ENCODE results near the gene CD83. TPM values are rescaled to one million over a fixed set of nuclear protein-coding genes. Genes with fewer than 3 reads are reported as not detected.

Gene CD83
- total RNA-seq, 4 donors from 2014 or later = 0.82 to 4.8 (median 2.1) TPM

DNA sequence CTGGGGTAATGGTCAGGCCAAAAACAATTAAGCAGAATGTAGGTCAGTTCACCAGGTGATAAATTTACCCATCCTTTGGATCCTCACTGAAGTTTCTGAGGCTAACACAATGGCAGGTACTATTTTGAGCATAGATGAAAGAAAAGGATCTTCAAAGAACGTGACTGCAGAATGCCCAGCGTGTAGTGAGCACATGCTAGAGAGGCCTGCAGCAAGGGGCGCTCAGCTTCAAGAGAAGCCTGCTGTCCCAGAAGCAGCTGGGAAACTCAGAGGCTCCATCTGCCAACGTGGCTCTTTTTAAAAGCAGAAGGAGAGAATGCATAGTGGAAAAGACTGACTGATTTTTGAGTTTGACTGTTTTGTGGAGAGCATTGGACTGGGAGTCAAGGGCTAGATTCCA lies 57.4 kb downstream of the CD83 start:
- WGBS, 2 donors (ENCODE audit: low coverage in 1 of 2) = 93 to 100% methylated on average over 2 to 4 of the region's 4 CpGs
- peaks cover 6 to 11% of the 10 kb centered on the region in 2 donors for H3K9me3 ChIP-seq
- TF ChIP-seq EP300 (IDR thresholded peaks at IDR 0.05; ENCODE audit: low read depth) = no peak
- TF ChIP-seq, protein P1, sequence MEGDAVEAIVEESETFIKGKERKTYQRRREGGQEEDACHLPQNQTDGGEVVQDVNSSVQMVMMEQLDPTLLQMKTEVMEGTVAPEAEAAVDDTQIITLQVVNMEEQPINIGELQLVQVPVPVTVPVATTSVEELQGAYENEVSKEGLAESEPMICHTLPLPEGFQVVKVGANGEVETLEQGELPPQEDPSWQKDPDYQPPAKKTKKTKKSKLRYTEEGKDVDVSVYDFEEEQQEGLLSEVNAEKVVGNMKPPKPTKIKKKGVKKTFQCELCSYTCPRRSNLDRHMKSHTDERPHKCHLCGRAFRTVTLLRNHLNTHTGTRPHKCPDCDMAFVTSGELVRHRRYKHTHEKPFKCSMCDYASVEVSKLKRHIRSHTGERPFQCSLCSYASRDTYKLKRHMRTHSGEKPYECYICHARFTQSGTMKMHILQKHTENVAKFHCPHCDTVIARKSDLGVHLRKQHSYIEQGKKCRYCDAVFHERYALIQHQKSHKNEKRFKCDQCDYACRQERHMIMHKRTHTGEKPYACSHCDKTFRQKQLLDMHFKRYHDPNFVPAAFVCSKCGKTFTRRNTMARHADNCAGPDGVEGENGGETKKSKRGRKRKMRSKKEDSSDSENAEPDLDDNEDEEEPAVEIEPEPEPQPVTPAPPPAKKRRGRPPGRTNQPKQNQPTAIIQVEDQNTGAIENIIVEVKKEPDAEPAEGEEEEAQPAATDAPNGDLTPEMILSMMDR (IDR thresholded peaks at IDR 0.05) = no peak
- no peak for TF ChIP-seq POLR2A (IDR thresholded peaks at IDR 0.05)
- no peaks in the 10 kb centered on the region for H3K27me3 ChIP-seq
- no peak for DNase-seq
- intact Hi-C loops (cut with DNase I; ENCODE audit: low total_unique reads) = no loop called here
- no peak overlapping the region for H3K4me3 ChIP-seq
- no peaks in the 10 kb centered on the region for H3K36me3 ChIP-seq
- H3K27ac ChIP-seq = no peak overlapping the region
- peaks cover 0 to 8% (median 3%) of the 10 kb centered on the region in 4 donors for H3K4me1 ChIP-seq
- in situ Hi-C loops (cut with MboI; ENCODE audit: low pct_ligation_motif_present in 1 of 4, low pct_unique_long_range_greater_than_20kb in 1 of 4, low sequenced_read_pairs in 3 of 4) = no loop called here

DNA sequence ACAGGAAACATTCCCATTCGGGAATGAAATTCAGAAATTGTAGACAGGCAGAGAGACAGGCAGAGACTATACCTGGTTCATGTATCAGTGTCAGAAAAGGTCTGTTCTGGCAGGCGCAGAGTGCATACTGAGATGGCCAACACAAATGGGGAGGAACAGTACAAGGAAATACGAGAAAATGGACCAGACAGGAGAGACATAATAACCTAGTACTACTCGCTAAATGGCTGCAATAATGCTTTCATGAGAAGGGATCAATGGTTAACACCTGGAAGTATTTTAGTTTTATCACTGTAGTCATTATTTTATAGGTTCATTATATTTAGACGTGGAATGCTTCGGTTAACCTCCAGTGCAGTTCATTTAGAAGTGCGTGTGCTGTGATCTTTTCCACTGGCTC lies 58.9 kb downstream of the CD83 start:
- intact Hi-C loops (cut with DNase I; ENCODE audit: low total_unique reads) (no loop called here), in situ Hi-C loops (cut with MboI; ENCODE audit: low pct_ligation_motif_present in 1 of 4, low pct_unique_long_range_greater_than_20kb in 1 of 4, low sequenced_read_pairs in 3 of 4) (no loop called here)
- Histone ChIP-seq H3K27ac (peak overlapping the region in 2 of 4 donors; percentile 8 to 46), H3K4me1 (peaks cover 0 to 8% (median 3%) of the 10 kb centered on the region in 4 donors), H3K9me3 (no peaks in the 10 kb centered on the region), H3K36me3 (no peaks in the 10 kb centered on the region), H3K4me3 (no peak overlapping the region), H3K27me3 (no peaks in the 10 kb centered on the region)
- TF ChIP-seq EP300 (IDR thresholded peaks at IDR 0.05; ENCODE audit: low read depth) (no peak), POLR2A (IDR thresholded peaks at IDR 0.05) (no peak), POLR2AphosphoS5 (IDR thresholded peaks at IDR 0.05) (no peak)
- TF ChIP-seq, protein P1 (IDR thresholded peaks at IDR 0.05) = no peak
- WGBS, 2 donors (ENCODE audit: low coverage in 1 of 2) = 42 to 65% methylated on average over 6 to 7 of the region's 7 CpGs
- DNase-seq = no peak

DNA sequence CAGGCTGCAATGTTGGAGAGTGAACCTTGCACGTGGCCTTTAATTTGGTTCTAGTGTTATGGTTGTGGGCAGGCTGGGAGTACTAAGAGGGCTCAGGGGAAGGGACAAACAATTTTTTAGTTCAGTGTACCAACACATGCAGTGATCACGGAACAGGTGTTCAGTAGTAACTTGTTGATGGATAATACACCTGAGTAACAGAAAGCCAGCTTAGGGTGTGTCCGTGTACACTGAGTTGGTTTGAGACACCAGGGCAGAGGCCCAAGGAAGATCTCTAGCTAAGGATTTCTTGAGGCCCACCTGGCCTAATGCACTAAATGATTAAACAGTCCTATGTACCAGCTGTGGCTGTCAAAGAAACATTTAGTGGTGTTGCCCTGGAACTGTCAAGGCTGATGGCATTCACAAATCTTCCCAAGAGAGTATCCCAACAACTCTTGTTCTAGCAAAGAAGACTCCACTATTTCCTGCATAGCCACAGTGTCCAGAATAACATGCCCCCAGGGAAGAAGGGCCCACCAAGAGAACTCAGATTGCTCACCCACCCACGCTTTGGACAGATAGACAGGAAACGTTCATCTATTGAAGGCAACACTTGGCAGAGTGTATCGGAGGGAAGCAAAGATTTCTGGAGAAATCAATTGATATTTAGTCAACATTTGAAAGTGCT lies 60.0 kb downstream of the CD83 start:
- intact Hi-C loops (cut with DNase I; ENCODE audit: low total_unique reads) (no loop called here), in situ Hi-C loops (cut with MboI; ENCODE audit: low pct_ligation_motif_present in 1 of 4, low pct_unique_long_range_greater_than_20kb in 1 of 4, low sequenced_read_pairs in 3 of 4) (no loop called here)
- Histone ChIP-seq H3K4me3 (no peak overlapping the region), H3K27me3 (no peaks in the 10 kb centered on the region), H3K36me3 (no peaks in the 10 kb centered on the region), H3K4me1 (peaks cover 0 to 8% (median 3%) of the 10 kb centered on the region in 4 donors), H3K9me3 (no peaks in the 10 kb centered on the region), H3K27ac (no peak overlapping the region)
- WGBS, 2 donors (ENCODE audit: low coverage in 1 of 2) = 73 to 74% methylated on average over 3 to 6 of the region's 6 CpGs
- no peak for TF ChIP-seq EP300 (IDR thresholded peaks at IDR 0.05; ENCODE audit: low read depth)
- TF ChIP-seq POLR2AphosphoS5 (IDR thresholded peaks at IDR 0.05) = no peak
- DNase-seq = no peak

DNA sequence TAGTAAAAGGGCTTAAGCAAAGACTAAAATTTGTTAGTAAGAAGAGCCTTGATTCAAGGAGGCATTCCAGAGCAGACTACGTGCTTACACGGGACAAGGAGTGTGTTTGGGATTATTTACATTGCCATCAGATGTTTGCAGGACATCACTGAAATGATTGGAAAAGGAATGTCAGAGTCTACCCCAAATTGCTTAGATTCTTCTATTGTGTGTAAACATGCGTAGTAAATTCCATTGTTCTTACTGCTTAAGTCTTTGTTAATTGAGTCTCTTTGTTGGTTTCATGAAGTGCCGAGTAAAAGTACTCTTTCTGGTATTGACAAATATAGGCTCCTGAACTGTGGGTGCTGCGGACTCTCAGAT lies 60.5 kb downstream of the CD83 start:
- intact Hi-C loops (cut with DNase I; ENCODE audit: low total_unique reads) (no loop called here), in situ Hi-C loops (cut with MboI; ENCODE audit: low pct_ligation_motif_present in 1 of 4, low pct_unique_long_range_greater_than_20kb in 1 of 4, low sequenced_read_pairs in 3 of 4) (no loop called here)
- Histone ChIP-seq H3K36me3 (no peaks in the 10 kb centered on the region), H3K27ac (no peak overlapping the region), H3K9me3 (no peaks in the 10 kb centered on the region), H3K27me3 (no peaks in the 10 kb centered on the region), H3K4me1 (peaks cover 0 to 8% (median 3%) of the 10 kb centered on the region in 4 donors), H3K4me3 (no peak overlapping the region)
- 85 to 90% methylated on average over 5 of the region's 5 CpGs for WGBS, 2 donors (ENCODE audit: low coverage in 1 of 2)
- TF ChIP-seq, protein P1 (IDR thresholded peaks at IDR 0.05) = no peak
- no peak for TF ChIP-seq EP300 (IDR thresholded peaks at IDR 0.05; ENCODE audit: low read depth)
- no peak for TF ChIP-seq POLR2A (IDR thresholded peaks at IDR 0.05)
- no peak for TF ChIP-seq POLR2AphosphoS5 (IDR thresholded peaks at IDR 0.05)
- no peak for DNase-seq

DNA sequence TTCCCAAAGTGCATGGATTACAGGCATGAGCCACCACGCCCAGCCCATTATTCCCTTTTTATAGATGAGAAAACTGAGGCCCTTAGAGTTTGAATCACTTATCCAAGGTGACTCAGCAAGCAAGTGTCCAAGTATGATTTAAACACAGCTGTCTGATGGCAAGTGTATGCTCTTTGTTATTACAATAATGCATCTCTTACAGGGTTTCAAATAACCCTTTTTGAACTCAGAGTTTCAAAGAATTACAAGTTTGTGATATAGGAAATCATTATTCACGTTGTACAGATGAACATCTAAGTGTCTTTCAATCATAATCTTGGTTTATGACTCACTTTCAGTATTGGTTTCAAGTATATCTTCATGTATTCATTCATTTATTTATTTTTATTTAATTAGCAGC lies 63.0 kb downstream of the CD83 start:
- TF ChIP-seq POLR2A (IDR thresholded peaks at IDR 0.05) (no peak), POLR2AphosphoS5 (IDR thresholded peaks at IDR 0.05) (no peak), EP300 (IDR thresholded peaks at IDR 0.05; ENCODE audit: low read depth) (no peak)
- TF ChIP-seq, protein P1 (IDR thresholded peaks at IDR 0.05) = no peak
- intact Hi-C loops (cut with DNase I; ENCODE audit: low total_unique reads) = no loop called here
- peaks cover 0 to 8% (median 3%) of the 10 kb centered on the region in 4 donors for H3K4me1 ChIP-seq
- H3K4me3 ChIP-seq = no peak overlapping the region
- in situ Hi-C loops (cut with MboI; ENCODE audit: low pct_ligation_motif_present in 1 of 4, low pct_unique_long_range_greater_than_20kb in 1 of 4, low sequenced_read_pairs in 3 of 4) = no loop called here
- DNase-seq = no peak
- H3K27ac ChIP-seq = no peak overlapping the region
- WGBS, 2 donors (ENCODE audit: low coverage in 1 of 2) = 63 to 71% methylated on average over 1 to 2 of the region's 2 CpGs
- H3K36me3 ChIP-seq = no peaks in the 10 kb centered on the region
- H3K27me3 ChIP-seq = no peaks in the 10 kb centered on the region
- no peaks in the 10 kb centered on the region for H3K9me3 ChIP-seq
